Suppressor macrophage treated with lipopolysaccharide for 1 hour (primary cell): ENCODE measurements around the gene ZFYVE28.

ENCODE experiments used
- DNase-seq, 3 donors: peaks; one replicate each; pipeline ENCODE4 v3.0.0-alpha.2; 2020 to 2022

The ZFYVE28 gene

GRCh38 chr4:2352171-2352570 lies 66.3 kb downstream of the ZFYVE28 start:
- DNase-seq: no peak

DNA sequence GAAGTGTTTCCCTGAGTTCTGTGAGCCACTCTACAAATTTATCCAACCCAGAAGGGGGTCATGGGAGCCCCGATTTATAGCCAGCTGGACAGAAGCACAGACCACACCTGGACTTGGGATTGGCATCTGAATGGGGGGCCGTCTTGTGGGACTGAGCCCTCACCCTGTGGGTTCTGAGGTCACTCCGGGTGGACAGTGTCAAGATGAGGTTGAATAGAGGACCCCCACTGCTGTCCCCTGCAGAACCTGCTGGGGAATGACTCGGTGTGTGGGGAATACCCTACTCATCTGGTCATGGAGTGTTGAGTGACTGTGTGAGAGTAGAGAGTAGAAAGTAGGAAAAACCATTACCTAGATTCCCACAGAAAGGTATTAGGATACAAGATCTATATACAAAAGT lies 67.5 kb downstream of the ZFYVE28 start:
- no peak for DNase-seq

- no peak for DNase-seq
Measured at GRCh38 chr4:2348786-2349185, 69.7 kb downstream of the ZFYVE28 start.

- no peak for DNase-seq
Measured at GRCh38 chr4:2347190-2347589, 71.3 kb downstream of the ZFYVE28 start.

- DNase-seq: no peak
Measured at GRCh38 chr4:2343476-2343875, 75.0 kb downstream of the ZFYVE28 start.

DNA sequence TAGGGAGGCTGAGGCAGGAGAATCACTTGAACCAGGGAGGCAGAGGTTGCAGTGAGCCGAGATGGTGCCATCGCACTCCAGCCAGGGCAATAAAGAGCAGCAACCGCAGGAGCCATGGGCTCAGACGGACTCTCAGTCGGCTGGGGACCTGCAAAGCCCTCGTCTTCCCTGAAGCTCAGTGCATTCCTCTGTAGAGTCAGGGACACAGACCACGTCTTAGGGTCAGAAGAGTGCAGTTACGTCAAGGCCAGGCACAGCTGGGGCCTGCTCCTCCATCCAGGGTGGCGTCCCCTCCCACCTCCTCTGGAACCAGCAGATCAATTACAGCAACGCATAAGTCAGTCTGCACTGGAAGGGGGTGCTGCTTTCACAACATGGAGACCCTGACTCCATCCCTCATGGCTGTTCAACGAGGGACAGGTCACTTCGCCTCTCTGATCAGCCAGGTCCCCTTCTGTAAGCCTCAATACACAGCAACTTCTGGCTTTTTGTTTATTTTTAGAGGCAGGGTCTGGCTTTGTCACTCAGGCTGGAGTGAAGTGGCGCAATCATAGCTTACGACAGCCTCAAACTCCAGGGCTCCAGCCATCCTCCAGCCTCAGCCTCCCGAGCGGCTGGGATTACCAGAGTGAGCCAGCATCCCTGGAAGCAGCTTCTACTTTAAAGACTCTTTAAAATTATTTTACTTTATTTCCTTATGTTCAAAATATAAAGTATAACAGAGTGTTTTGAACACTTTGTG lies 76.4 kb downstream of the ZFYVE28 start:
- no peak for DNase-seq

- no peak for DNase-seq
Measured at GRCh38 chr4:2341261-2341841, 77.1 kb downstream of the ZFYVE28 start.

- no peak for DNase-seq
Measured at GRCh38 chr4:2340272-2341061, 78.0 kb downstream of the ZFYVE28 start.

DNA sequence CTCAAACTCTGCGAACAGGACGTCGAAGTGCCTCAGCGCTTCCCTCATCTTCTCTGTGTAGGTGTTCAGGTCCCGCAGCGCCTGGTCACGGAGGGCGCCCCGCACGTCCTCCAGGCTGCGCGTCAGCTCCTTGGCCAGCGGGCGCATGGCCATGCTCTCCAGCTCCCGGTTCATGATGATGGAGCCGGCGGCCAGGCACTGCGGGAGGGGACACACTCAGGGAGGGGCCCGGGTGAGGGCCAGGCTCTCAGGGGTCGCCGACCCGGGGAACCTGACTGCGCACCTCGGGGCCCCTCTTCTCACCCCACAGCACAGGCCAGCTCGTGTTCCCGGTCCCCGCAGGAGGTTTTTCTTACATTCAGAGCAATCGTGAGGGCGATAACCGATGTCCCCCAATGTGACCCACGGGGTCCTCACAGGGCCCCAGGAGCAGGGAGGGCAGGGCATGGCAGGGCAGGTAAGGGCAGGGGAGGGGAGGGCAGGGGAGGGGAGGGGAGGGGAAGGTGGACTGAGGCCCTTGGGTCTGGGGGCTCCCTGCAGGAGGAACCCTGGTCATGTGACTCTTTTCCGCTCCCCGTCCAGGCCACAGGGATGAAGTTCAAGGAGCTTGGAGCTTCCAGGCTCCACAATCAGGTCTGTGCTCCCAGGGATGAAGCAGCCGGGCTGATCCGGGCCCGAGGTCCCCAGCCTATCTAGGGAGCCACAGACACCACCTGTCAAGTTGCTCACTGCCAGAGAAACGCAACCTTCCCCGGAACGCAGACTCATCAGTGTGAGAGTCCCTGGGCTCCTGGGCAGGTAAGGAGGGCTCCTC lies 78.8 kb downstream of the ZFYVE28 start:
- no peak for DNase-seq

DNA sequence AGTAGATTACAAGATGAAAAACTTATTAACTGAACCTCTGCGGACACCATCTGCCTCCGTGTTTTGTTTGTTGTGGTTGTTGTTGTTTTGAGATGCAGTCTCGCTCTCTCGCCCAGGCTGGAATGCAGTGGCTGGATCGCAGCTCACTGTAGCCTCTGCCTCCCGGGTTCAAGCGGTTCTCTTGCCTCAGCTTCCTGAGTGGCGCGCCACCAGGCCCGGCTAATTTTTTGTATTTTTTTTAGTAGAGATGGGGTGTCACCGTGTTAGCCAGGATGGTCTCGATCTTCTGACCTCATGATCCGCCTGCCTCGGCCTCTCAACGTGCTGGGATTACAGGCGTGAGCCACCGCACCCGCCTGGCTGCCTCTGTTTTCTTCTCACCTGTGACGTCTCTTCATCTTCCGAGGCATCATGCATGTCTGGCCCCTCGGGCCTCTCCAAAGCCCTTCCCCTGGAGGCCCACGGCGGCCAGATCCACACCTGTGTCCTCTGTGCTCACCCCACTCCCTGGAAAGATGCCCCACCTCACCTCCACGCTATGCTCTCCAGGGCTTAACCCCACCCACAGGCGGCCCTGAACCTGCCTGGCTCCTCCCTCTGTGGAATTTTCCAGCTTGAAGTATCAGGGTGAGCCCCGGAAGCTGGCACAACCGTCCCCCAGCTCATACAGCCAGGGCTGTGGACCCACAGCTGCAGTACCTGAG lies 79.5 kb downstream of the ZFYVE28 start:
- DNase-seq: no peak

GRCh38 chr4:2337896-2338295 lies 80.5 kb downstream of the ZFYVE28 start:
- DNase-seq: no peak

GRCh38 chr4:2337131-2337723 lies 81.2 kb downstream of the ZFYVE28 start:
- DNase-seq: no peak

DNA sequence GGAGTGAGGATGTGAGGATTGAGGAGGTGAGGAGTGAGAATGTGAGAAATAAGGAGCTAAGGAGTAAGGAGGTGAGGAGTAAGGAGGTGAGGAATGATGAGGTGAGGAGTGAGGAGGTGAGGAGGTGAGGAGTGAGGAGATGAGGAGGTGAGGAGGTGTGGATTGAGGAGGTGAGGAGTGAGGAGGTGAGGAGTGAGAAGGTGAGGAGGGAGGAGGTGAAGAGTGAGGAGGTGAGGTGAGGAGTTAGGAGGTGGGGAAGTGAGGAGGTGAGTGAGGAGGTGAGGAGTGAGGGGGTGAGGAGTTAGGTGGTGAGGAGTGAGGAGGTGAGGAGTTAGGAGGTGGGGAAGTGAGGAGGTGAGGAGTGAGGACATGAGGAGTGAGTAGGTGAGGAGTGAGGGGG lies 81.8 kb downstream of the ZFYVE28 start:
- DNase-seq: no peak

GRCh38 chr4:2335729-2336101 lies 82.7 kb downstream of the ZFYVE28 start:
- DNase-seq: no peak

DNA sequence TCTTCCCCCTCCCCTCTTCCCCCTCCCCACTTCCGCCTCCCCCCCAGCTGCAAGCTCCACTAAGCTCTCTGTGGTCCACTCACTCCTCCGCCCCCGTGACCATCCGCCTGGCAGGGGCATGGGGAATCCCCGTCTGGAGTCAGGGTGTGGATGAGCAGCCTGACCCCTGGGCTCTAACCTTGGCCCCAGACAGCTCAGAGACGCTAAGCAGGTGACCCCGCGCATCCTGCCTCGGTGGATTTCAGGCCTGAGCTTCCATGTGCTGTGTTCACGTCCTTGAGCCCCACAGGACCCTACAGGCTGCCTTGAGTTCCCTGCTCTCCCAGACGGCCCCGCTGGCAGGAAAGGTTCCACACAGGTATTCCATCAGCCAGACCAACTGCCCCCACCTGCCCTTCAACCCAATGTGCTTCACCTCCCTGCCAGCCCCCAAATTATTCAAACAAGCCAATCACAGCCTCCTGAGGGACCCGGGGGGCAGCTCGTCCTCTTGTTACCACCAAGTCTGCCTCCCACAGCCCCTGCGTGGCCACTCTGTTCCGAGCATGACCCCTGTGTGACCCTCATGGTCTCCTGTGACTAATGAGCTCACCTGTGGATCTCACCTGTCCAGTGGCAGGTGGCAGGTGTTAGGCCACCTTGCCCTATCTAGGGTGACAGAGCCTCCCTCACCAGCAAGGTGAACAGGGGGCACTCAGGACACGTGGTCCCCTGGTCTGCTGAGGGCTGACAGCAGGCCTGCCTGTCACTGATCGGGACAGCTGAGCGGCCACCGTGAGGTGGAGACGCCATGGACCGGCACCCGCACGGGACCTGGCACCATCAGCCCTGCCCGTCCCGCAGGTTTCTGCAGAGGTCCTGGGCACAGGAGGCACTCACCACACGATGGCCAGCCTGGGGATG lies 83.4 kb downstream of the ZFYVE28 start:
- no peak for DNase-seq

DNA sequence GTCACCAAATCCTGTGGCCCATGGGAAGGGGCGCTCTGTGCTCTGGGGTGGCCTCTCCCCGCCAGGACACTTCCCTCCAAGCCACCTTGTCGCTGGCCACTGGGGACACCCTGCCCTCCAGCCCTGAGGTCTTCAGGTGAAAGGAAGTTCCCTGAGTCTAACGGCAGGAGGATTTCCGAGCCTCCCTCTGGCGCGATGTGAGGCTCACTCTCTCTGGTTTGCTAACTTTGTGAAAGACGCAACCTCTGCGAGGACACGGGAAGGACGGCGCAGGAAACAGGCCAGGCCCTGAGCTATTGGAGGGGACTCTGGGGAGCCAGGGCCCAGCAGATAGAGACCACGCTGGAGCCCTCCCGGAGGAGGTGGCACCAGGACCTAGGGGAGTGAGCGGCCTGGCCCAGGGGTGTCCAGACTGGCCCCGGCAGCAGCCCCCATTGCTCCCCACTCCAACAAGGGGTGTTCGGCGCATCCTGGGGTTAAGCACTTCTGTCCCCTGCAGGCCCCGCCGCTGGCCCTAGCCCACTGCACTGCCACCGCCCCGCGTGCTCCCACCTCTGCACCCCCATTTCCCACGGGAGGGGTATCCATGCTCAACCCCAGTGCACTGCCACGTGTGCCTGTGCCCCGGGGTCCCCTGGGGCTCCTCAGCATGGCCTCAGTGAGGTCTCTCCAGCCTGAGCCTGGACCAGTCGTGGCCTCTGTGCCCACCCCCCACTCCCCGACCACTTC lies 84.4 kb downstream of the ZFYVE28 start:
- no peak for DNase-seq

DNA sequence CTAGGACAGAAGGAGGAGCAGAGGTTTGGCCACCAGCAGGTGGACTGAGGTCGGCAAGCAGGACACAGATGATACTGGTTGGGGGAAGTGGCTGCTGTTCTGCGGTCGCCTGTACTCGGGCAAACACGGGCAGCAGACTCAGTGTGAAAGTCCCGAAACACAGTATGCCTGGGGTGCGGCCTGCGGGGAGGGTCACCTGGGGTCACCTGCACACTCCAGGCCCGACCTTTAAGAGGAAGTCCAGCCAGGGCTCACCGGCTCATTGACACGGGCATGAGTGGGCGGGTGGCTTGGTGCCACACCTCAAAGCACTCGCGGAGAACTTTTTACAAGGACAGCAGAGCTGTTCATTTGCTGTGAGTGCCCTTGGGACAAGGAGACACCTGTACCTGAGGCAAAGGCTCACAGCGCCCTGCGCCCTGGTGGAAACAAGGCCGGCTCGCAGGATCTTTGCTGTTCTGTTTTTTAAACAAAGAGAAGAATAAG lies 85.0 kb downstream of the ZFYVE28 start:
- no peak for DNase-seq

GRCh38 chr4:2332976-2333319 lies 85.5 kb downstream of the ZFYVE28 start:
- DNase-seq: no peak

GRCh38 chr4:2332201-2332975 lies 86.1 kb downstream of the ZFYVE28 start:
- DNase-seq: no peak
